Glutamatergic neuron (in vitro differentiated cells): Measurements from ENCODE around the gene ADH5. TPM values are rescaled to one million over a fixed set of nuclear protein-coding genes. Genes with fewer than 3 reads are reported as not detected.
"Not testable (repeated sequence)": the region's sequence is repeated elsewhere in the genome, so short reads cannot be mapped to it uniquely, and the experiment has no call there.

Source experiments
- DNase-seq: peaks from one replicate; pipeline ENCODE4 v3.0.0; 2022
- H3K27ac Mint-ChIP-seq: one replicate; pipeline ENCODE4 v1.8.0; 2020; ENCODE audit warnings: mild to moderate bottlenecking, mixed read lengths, inconsistent platforms; ENCODE audit not compliant: unreplicated experiment
- H3K27me3 Mint-ChIP-seq: one replicate; pipeline ENCODE4 v1.8.0; 2020; ENCODE audit warnings: mild to moderate bottlenecking, moderate library complexity, mixed read lengths, inconsistent platforms; ENCODE audit not compliant: unreplicated experiment
- H3K36me3 Mint-ChIP-seq: one replicate; pipeline ENCODE4 v1.8.0; 2020; ENCODE audit warnings: mild to moderate bottlenecking, mixed read lengths, inconsistent platforms; ENCODE audit not compliant: unreplicated experiment
- H3K4me1 Mint-ChIP-seq: one replicate; pipeline ENCODE4 v1.8.0; 2020; ENCODE audit warnings: mild to moderate bottlenecking, low read depth, mixed read lengths, inconsistent platforms; ENCODE audit not compliant: unreplicated experiment
- H3K4me3 Mint-ChIP-seq: one replicate; pipeline ENCODE4 v1.8.0; 2020; ENCODE audit warnings: mild to moderate bottlenecking, mixed read lengths, inconsistent platforms; ENCODE audit not compliant: unreplicated experiment
- H3K9me3 Mint-ChIP-seq: one replicate; pipeline ENCODE4 v1.8.0; 2020; ENCODE audit warnings: mild to moderate bottlenecking, moderate library complexity, mixed read lengths, inconsistent platforms; ENCODE audit not compliant: unreplicated experiment
- total RNA-seq: library from RNA; stranded (reverse); fragmentation: NEBNext Ultra II Directional; extraction: Animal tissue kit (Norgen Biotek cat#: 25700); gene quantifications from one replicate; pipeline ENCODE4 v1.2.1, GENCODE V29; 2021; ENCODE audit not compliant: unreplicated experiment
- TF ChIP-seq, protein P1 (sequence below): fragments of 200-600 bp; sonication (generic); IDR thresholded peaks from one replicate; pipeline ENCODE4 v1.5.0; 2021; ENCODE audit not compliant: partially characterized antibody, unreplicated experiment

Gene ADH5
- total RNA-seq, 1 donor from 2014 or later: 201 TPM

DNA sequence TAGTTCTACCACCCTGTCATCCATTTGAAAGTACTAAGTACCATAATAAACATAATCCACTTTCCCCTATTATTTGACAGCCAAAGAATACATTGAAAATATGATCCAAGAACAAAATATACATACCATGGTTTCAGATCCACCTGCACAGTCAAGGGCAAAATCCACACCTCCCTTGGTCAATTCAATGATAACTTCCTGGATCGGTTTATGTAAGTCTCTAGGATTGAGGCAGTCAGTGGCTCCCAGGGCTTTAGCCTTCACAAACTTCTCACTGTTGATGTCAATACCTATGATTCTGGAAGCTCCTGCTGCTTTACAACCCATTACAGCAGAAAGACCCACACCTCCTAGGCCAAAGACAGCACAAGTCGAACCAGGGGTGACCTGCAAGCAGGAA, 42.8 kb upstream of the ADH5 start:
- TF ChIP-seq, protein P1, sequence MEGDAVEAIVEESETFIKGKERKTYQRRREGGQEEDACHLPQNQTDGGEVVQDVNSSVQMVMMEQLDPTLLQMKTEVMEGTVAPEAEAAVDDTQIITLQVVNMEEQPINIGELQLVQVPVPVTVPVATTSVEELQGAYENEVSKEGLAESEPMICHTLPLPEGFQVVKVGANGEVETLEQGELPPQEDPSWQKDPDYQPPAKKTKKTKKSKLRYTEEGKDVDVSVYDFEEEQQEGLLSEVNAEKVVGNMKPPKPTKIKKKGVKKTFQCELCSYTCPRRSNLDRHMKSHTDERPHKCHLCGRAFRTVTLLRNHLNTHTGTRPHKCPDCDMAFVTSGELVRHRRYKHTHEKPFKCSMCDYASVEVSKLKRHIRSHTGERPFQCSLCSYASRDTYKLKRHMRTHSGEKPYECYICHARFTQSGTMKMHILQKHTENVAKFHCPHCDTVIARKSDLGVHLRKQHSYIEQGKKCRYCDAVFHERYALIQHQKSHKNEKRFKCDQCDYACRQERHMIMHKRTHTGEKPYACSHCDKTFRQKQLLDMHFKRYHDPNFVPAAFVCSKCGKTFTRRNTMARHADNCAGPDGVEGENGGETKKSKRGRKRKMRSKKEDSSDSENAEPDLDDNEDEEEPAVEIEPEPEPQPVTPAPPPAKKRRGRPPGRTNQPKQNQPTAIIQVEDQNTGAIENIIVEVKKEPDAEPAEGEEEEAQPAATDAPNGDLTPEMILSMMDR: no peak
- Mint-ChIP-seq H3K4me3 (no peak overlapping the region), H3K9me3 (no peaks in the 10 kb centered on the region), H3K27me3 (peaks cover 2% of the 10 kb centered on the region), H3K36me3 (peaks cover 5% of the 10 kb centered on the region), H3K4me1 (no peaks in the 10 kb centered on the region), H3K27ac (no peak overlapping the region)
- DNase-seq: no peak

DNA sequence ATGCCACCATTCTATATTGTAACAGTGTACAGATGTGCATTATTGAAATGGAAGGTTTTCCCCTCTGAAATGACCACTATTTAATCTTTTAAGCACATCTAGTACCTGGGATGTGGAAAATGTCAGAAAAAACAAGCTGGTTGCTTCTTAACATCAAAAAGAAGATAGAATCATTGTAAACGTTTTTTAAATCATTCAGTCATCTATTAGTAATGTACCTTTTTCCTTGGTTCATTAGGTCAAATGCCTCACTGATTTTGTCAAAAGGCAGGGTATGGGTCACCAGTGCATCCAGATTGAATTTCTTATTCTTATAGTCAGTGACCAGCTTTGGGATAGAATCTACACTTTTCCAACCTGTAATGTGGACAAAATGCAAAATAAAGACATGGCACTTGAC, 37.8 kb upstream of the ADH5 start:
- TF ChIP-seq, protein P1: no peak
- peaks cover 2% of the 10 kb centered on the region for H3K27me3 Mint-ChIP-seq
- H3K4me1 Mint-ChIP-seq: no peaks in the 10 kb centered on the region
- no peak overlapping the region for H3K4me3 Mint-ChIP-seq
- peaks cover 5% of the 10 kb centered on the region for H3K36me3 Mint-ChIP-seq
- H3K27ac Mint-ChIP-seq: no peak overlapping the region
- no peak for DNase-seq
- peaks cover 2% of the 10 kb centered on the region for H3K9me3 Mint-ChIP-seq

DNA sequence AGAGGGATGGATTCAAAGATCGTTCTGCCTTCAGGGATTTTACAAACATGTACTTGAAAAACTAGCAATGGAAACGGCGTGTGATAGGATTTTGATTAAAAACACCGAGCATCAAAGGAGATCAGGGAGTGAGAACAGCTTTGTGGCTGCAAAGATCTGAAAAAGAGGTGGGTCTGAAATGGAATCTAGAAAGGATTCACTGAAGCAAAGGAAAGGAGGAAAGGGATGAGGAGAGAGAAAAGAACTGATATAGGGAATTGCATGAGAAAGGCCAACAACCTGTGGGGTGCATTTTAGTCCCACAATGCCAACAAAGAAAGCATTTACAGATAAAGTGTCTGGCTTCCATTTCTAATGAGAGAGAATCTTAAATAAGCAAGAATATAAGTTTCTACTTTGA, 32.4 kb upstream of the ADH5 start:
- Mint-ChIP-seq H3K36me3 (peaks cover 5% of the 10 kb centered on the region), H3K9me3 (peaks cover 2% of the 10 kb centered on the region), H3K4me1 (no peaks in the 10 kb centered on the region), H3K4me3 (no peak overlapping the region), H3K27ac (no peak overlapping the region), H3K27me3 (no peaks in the 10 kb centered on the region)
- TF ChIP-seq, protein P1: no peak
- no peak for DNase-seq

DNA sequence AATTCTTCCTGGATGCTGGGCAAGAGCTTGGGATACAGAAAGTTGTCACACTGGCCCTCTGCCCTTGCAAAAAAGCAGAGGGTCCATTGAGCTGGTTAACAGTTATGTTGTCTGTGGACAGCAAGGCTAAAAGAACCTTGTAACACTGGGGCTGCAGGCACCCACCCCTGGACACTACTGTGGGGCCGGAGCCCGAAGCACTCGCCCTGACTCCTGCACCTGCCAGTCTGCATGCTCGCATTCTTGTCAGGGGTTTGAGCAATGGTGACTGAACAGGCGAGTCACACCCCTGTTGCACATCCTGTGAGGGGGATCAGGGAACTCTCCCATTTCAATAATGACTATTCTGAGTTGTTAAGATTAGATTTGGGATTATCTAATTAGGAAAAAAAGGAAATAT, 31.9 kb upstream of the ADH5 start:
- TF ChIP-seq, protein P1: no peak
- Mint-ChIP-seq H3K4me1 (no peaks in the 10 kb centered on the region), H3K4me3 (no peak overlapping the region), H3K27ac (no peak overlapping the region), H3K9me3 (peaks cover 2% of the 10 kb centered on the region), H3K36me3 (peaks cover 5% of the 10 kb centered on the region), H3K27me3 (no peaks in the 10 kb centered on the region)
- DNase-seq: no peak

DNA sequence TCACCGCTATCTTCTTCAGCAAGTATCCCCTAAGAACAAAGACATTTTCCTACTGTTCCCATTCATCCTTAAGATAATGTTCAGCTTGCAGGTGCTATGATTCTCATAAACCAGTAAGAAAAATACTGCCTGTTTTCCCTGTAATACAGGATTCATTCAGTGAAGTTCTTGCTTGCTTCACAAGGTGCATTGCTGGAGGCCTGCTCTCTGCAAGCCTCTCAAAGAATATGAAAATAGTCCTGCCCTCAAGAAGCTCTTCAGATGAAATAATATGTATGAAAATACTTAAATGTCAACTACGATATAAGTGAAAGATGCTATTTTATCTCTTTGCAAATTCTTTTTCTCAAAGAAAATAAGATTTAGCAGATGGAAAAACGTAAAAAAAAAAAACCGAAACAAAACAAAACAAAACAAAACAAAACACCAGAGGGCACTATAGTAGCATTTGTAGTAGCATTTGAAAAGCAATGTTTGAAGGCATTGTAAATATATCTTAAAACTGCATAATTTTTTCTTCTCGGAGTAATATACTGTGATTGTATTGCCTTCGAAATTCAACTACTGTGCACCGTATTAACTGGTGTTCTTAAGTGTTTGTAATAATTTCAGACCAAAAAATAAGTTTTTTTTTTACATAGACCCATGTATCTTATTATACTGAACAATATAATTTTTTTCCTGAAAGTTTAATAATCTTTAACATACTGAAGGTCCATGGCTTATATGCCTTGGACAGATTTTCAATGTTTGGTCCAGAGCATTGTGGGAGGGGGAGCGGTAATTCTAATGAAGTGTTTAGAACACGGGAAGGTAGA, 29.5 kb upstream of the ADH5 start:
- Mint-ChIP-seq H3K4me1 (no peaks in the 10 kb centered on the region), H3K36me3 (peaks cover 5% of the 10 kb centered on the region), H3K27me3 (no peaks in the 10 kb centered on the region), H3K27ac (no peak overlapping the region), H3K9me3 (no peaks in the 10 kb centered on the region), H3K4me3 (no peak overlapping the region)
- DNase-seq: no peak
- TF ChIP-seq, protein P1: no peak

DNA sequence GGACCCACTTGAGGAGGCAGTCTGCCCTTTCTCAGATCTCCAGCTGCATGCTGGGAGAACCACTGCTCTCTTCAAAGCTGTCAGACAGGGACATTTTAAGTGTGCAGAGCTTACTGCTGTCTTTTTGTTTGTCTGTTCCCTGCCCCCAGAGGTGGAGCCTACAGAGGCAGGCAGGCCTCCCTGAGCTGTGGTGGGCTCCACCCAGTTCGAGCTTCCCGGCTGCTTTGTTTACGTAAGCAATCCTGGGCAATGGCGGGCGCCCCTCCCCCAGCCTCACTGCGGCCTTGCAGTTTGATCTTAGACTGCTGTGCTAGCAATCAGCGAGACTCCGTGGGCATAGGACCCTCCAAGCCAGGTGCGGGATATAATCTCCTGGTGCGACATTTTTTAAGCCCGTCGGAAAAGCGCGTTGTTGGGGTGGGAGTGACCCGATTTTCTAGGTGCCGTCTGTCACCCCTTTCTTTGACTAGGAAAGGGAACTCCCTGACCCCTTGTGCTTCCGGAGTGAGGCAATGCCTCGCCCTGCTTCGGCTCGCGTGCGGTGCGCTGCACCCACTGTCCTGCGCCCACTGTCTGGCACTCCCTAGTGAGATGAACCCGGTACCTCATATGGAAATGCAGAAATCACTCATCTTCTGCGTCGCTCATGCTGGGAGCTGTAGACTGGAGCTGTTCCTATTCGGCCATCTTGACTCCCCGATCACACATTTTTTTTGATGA, 28.7 kb upstream of the ADH5 start:
- not testable (repeated sequence) for H3K27ac Mint-ChIP-seq, H3K4me1 Mint-ChIP-seq, DNase-seq, H3K36me3 Mint-ChIP-seq, H3K27me3 Mint-ChIP-seq, H3K9me3 Mint-ChIP-seq, H3K4me3 Mint-ChIP-seq

DNA sequence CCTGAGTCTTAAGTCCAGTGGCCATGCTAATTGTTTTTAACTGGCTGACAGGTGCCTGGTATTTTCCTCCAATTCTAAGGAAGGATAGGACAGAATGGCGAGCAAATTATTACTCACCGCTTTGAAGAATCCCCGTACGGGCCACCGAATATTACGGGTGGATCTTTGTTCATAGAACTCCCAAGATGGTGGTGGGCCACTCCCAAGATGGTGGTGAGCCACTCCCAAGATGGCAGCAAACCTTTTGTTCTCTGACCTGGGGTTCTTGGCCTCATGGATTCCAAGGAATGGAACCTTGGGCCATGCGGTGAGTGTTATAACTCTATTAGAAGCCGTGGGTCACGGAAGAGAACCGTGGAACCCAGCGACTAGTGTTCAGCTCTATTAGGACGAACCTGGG, 20.7 kb upstream of the ADH5 start:
- H3K9me3 Mint-ChIP-seq, H3K4me3 Mint-ChIP-seq, H3K27me3 Mint-ChIP-seq, H3K27ac Mint-ChIP-seq, H3K4me1 Mint-ChIP-seq, DNase-seq, H3K36me3 Mint-ChIP-seq: not testable (repeated sequence)
